Fibroblast of skin of abdomen (primary cell): ENCODE data around the gene GSK3B. TPM values are rescaled to one million over a fixed set of nuclear protein-coding genes. Genes with fewer than 3 reads are reported as not detected.
A peak's percentile ranks its signal among the peaks of the same experiment; 100 is the strongest.

Source experiments
- DNase-seq: peaks from one replicate; pipeline ENCODE4 v3.0.0-alpha.2; 2013
- polyA plus RNA-seq, 2 experiments: library from polyadenylated mRNA; unstranded; fragments of 120-200 nt; gene quantifications; one replicate each; pipeline ENCODE4 v1.2.1, GENCODE V29; 2013; ENCODE audit not compliant: insufficient read length in 2 of 2

Gene GSK3B
- polyA plus RNA-seq (2013, experiment 1 of 2; ENCODE audit: insufficient read length) = 42.5 TPM
- polyA plus RNA-seq (2013, experiment 2 of 2; ENCODE audit: insufficient read length) = 37.5 TPM

- DNase-seq = no peak
These were observed at the start of gene GSK3B for GRCh38 chr3:120093911-120094775. Gene GSK3B, minus strand, starts transcription at chr3:120094447. Its CDS starts 1,013 bp downstream, at chr3:120093434.

- no peak for DNase-seq
These were observed 49.4 kb upstream of the GSK3B start for GRCh38 chr3:120143676-120144075.

- DNase-seq = no peak
These were observed 48.0 kb upstream of the GSK3B start for GRCh38 chr3:120142236-120142635.

- DNase-seq = no peak
These were observed 46.0 kb upstream of the GSK3B start for GRCh38 chr3:120140098-120140742.

GRCh38 chr3:120139140-120139539, 44.9 kb upstream of the GSK3B start:
- DNase-seq = no peak

- DNase-seq = no peak
These were observed 43.3 kb upstream of the GSK3B start for GRCh38 chr3:120137548-120137947.

- no peak for DNase-seq
These were observed 36.4 kb upstream of the GSK3B start for GRCh38 chr3:120130656-120131055.

GRCh38 chr3:120129718-120130513, 35.7 kb upstream of the GSK3B start:
- peak; percentile 26 for DNase-seq

GRCh38 chr3:120129051-120129450, 34.8 kb upstream of the GSK3B start:
- no peak for DNase-seq

GRCh38 chr3:120125992-120126391, 31.7 kb upstream of the GSK3B start:
- DNase-seq = no peak

GRCh38 chr3:120119846-120120510, 25.7 kb upstream of the GSK3B start:
- DNase-seq = no peak

GRCh38 chr3:120114981-120115380, 20.7 kb upstream of the GSK3B start:
- peak; percentile 22 for DNase-seq

- DNase-seq = no peak
These were observed 20.1 kb upstream of the GSK3B start for GRCh38 chr3:120114376-120114775.

GRCh38 chr3:120113128-120114116, 19.2 kb upstream of the GSK3B start:
- peak; percentile 79 for DNase-seq

- DNase-seq = no peak
These were observed 17.7 kb upstream of the GSK3B start for GRCh38 chr3:120111898-120112297.

GRCh38 chr3:120103276-120103675, 9.0 kb upstream of the GSK3B start:
- no peak for DNase-seq

- no peak for DNase-seq
These were observed 8.4 kb upstream of the GSK3B start for GRCh38 chr3:120102674-120103073.

- DNase-seq = no peak
These were observed 8.0 kb upstream of the GSK3B start for GRCh38 chr3:120102232-120102631.

- DNase-seq = no peak
These were observed 7.4 kb upstream of the GSK3B start for GRCh38 chr3:120101624-120102023.

GRCh38 chr3:120100711-120101110, 6.5 kb upstream of the GSK3B start:
- peak; percentile 77 for DNase-seq

- no peak for DNase-seq
These were observed 4.5 kb upstream of the GSK3B start for GRCh38 chr3:120098710-120099109.
